NCI-H146 (cell line): ENCODE measurements around the gene GSPT1.

Source experiments
- DNase-seq: peaks from one replicate; lab custom pipeline; 2025; lab: John Stamatoyannopoulos, UW

Gene GSPT1

DNA sequence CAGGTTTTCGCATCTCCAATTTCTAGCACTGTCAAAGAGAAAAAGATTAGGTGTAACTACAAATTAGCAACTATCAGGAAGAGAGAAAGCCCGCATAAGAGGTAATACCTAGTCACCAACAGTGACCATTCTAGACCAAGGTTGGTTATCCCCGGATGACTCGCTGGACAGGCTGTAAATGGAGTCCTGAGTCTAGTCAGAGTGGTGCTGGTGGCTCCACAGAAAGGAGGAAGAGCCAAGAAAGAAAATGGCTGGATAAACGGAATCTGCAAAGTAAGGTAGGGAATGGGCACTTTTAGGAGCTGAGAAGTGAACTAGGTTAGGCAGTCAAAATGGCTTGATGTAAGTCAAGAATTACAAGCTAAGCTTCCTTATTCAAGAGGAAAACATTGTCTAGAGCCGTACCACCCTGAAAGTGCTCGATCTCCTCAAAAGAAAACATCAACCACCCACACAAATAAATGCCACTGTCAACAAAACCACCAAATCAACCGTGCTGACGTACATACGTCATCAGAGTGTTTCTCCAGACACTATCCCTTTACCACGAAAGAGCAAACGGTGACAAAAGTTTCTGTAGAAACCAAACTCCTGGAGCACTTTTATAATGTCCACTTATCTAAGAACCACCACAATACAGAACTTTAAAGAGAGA lies 2.2 kb downstream of the GSPT1 start:
- no peak for DNase-seq

- DNase-seq = no peak
These were observed 5.9 kb downstream of the GSPT1 start for GRCh38 chr16:11909653-11910545.

- DNase-seq = no peak
These were observed 8.4 kb downstream of the GSPT1 start for GRCh38 chr16:11907160-11907970.

- DNase-seq = no peak
These were observed 11.8 kb downstream of the GSPT1 start for GRCh38 chr16:11903906-11904305.

DNA sequence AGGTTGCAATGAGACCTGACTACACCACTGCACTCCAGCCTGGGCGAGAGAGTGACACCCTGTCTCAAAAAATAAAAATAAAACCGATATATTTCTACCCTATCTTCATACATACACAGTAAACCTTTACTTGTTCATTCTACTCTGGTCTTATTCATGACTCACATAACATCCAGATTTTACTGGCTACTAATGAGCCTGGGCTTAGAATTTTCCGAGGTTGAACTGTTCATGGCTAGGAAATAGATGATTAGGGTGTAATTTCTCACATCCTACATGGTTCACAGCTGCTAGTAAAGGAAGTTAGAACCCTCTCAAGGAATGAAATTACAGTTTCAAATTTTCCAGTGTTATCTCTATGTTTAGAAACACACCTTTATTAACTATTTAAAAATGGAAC lies 14.7 kb downstream of the GSPT1 start:
- DNase-seq = no peak

DNA sequence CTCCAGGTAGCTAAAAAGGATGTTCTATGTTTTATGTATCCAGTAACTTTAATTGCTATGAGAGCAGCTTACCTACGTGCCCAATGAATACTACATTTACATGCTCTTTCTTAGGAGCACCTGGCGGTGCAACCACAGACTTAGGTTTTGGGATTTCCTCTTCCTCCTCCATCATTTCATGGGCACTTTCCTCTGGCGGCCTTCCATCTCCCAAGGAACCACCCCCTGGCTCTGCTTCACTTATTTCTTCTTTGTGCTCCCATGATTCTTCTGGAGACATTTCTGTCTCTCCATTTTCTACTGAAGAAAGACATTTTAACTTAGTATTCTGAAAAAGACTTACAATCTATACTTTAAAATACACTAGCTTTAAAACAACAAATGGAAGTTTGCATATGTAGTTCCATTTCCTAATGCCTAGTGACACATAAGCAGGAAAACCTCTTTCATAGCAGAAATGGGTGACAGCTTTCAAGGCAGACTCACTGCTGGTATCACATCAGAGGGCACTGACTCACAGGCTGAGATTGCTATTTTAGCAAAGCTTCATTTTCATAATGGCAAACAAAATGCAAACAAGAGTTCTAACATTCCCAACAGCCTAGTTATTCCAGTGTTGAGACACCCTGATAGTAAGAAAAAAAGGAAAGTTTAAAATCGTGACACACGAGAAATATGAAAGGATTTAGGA lies 19.1 kb downstream of the GSPT1 start:
- DNase-seq = no peak

GRCh38 chr16:11893571-11893970 lies 22.2 kb downstream of the GSPT1 start:
- no peak for DNase-seq

- no peak for DNase-seq
These were observed 23.0 kb downstream of the GSPT1 start for GRCh38 chr16:11892761-11893160.

DNA sequence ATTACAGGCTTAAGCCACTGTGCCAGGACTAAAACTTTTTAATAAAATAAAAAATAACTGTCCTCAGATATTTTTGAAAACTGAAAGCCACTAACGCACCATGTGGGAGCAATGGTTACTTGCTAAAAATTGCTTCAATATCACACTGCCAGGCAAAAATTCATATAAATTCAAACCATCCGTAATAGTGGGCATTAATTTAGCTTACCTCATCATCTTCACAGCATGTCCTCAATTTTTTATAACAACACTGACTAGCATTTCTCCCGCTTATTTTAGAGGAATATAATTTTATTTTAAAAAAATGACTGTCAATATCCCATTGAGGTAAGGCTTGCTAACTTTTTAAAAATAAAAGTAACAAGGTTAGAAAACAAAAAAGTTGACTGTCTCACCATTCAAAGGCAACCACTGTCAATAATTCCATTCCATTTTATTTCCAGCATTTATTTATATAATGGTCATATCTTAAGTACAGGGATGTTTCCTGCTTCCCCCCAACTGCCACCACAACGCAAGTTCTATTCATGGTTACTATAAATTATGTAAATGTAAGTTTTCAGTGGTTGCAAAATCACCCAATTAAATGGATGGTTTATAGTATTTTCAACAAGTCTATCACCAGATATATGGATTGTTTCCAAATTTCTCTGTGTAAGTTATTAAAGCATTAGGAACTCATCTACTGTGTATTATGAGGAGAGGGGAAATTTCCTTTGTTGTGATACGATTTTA lies 25.4 kb downstream of the GSPT1 start:
- DNase-seq = no peak

DNA sequence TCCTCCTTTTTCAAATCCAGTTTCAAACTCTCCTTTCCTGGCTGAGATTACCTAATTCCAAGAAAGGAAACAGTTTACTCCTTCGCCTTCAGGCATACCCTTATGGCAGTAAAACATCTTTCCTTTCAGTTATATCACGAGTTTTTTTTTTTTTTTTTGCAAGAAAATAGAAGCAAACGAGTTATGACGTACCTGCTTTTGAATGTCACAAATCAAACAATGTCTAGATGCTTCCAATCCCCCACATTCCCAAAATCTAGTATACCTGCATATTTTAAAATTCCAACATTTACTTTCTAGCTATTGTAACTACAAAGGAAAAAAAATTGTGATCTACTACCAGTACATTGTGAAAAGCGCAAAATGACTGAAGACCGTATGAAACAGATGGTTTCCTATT lies 28.9 kb downstream of the GSPT1 start:
- no peak for DNase-seq

DNA sequence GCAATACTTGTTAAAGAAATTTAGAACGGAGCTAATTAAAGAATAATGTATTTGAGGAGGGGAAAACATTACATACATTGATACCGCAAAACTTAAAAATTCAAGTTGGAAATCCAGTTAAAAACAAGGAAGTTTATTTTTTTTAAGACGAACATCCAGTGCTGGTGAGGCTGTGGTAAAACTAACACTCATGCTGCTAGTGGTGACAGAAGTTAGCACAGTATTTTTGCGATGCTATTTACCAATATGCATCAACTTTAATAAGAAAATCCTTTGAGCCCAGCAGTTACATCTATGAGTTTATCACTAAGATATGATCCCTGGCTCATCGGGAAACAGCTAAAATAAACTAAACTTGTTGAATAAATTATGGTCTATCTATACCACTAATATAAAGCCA lies 31.7 kb downstream of the GSPT1 start:
- DNase-seq = no peak

- DNase-seq = no peak
These were observed 35.7 kb downstream of the GSPT1 start for GRCh38 chr16:11880007-11880406.

DNA sequence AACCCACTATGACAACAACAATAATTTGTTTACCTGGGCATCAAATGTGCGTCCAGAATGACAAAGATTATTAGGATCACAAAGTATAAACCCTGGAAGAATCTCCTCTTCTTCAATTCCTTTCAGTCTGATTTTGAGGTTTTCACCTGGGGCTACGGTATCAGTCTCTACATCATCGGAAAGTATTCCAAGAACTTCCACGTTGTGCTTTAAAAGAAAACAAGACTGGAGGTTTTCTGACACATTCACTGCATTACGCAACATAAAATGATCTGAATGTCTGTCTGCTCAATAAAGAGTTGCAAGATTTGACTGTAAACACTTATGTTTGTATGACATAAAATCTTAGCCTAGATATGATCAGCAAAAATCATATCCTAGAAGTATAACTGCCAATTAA lies 38.4 kb downstream of the GSPT1 start:
- DNase-seq = no peak

DNA sequence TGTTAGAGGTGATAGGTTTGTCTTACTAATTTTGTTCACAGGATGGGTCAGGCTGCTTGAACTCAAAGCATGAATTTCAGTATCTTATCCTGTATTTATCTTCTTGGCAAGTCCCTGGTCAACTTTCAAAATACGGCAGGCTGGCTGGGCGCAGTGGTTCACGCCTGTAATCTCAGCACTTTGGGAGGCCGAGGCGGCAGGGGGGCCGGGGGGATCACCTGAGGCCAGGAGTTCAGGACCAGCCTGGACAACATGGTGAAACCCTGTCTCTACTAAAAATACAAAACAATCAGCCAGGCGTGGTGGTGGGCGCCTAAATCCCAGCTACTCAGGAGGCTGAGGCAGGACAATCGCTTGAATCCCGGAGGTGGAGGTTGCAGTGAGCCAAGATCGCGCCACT lies 39.5 kb downstream of the GSPT1 start:
- DNase-seq = no peak

- DNase-seq = no peak
These were observed 40.0 kb downstream of the GSPT1 start for GRCh38 chr16:11875721-11876120.

DNA sequence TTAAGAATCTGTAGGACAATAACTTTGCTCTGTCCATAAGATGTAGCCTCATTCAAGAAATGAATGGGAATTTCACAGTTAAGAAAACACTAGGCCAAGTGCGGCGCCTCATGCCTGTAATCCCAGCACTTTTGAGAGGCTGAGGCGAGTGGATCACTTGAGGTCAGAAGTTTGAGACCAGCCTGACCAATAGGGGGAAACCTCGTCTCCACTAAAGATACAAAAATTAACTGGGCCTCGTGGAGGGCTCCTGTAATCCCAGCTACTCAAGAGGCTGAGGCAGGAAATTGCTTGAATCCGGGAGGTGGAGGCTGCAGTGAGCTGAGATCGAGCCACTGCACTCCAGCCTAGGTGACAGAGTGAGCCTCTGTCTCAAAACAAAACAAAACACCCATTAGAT lies 44.6 kb downstream of the GSPT1 start:
- no peak for DNase-seq

DNA sequence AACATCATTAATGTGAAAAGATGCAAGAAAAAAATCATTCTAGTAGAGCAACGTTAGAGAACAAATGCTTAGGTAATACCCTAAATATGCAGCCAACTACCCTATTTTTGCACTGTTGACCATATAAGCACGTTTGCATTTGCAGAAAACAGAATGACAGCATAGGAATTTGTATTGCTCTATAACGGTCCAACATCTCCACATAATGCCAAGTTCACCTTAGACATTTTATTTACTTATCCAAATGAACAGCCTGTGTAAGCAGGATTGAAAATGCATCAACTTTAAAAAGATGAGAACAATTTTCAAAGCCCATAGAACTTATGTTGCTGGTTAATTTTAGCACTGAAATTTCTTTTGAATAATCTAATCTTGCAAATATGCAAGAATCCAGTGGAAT lies 45.4 kb downstream of the GSPT1 start:
- DNase-seq = no peak

DNA sequence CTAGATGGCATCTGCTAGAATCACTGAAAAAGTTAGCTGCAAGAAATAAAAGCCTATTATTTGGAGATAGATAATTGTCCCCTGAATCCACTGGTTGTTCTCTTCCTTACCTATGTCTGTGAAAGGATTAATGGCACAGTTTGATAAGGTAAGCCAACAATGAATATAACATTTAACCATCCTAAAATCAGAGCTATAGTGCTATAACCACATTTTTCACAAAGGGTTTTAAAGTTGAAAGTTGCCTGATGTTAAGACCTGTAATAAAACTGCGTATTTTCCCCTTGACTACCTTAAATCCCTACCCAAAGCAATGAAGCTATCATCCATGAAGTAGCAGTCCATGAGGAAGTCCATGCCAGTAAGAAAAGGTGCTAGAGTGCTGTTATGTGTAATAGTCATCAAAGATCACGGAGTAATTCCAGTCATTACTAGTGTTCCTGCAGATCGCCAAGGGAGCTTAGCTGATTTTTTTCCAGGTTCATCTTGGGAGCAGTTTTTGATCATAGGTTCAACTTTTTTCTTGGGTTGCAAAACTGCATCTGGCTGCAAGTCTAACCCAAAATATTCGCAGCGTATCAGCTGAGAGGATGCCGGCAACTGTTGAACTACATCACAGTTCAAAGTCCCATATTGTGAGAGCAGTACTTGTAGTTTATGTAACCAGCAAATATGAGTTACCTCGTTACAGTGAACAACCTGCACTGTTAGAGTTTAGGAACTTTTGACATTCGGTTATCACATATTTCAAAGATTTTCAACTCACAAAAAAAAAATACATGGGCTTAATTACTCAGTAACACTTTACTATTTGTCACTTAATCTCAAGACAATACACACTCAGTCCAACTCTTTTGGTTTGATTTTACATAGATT lies 46.2 kb downstream of the GSPT1 start:
- no peak for DNase-seq

GRCh38 chr16:11868412-11868980 lies 47.3 kb downstream of the GSPT1 start:
- DNase-seq = no peak

DNA sequence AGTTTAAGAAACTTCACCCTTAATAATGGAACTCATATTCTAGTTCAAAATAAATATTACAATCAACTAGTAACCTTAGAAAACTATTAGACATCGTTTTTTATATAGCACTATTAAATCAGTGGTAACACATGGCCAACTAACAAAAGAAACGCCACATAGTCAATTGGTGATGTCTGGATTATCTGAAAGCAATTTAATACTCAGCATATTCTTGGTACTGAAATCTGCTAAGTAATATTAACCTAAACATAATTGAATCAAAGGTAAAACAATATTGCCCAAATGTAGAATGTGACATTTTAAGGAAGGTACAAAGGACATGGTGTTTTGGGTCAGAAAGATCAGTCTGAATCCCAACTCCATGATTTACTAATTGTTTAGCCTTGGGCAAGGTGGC lies 53.3 kb downstream of the GSPT1 start:
- no peak for DNase-seq
